Cardiac ventricle fibroblast (primary cell): Measurements from ENCODE around the gene ERCC6L2. TPM values are rescaled to one million over a fixed set of nuclear protein-coding genes. Genes with fewer than 3 reads are reported as not detected.

ENCODE experiments used
- total RNA-seq: library from RNA; depleted of rRNA; stranded (reverse); fragments of >200 nt; gene quantifications from 2 replicates; pipeline ENCODE4 v1.2.3, GENCODE V29; 2015

Gene ERCC6L2
- 23.0 and 37.3 TPM in 2 replicates for total RNA-seq

GRCh38 chr9:95875305-95876137 is at the start of gene ERCC6L2:
Gene ERCC6L2, plus strand, starts transcription at chr9:95875691. Its CDS starts 348 bp downstream, at chr9:95876039.

